Pulmonary artery endothelial cell (primary cell): ENCODE measurements around the gene KAT2B. TPM values are rescaled to one million over a fixed set of nuclear protein-coding genes. Genes with fewer than 3 reads are reported as not detected.

Experiments used
- DNase-seq: peaks from one replicate; pipeline ENCODE4 v3.0.0-alpha.2; 2011; ENCODE audit warnings: low read depth, low spot score
- total RNA-seq: library from RNA; depleted of rRNA; stranded (reverse); fragments of >200 nt; gene quantifications from 2 replicates; pipeline ENCODE4 v1.2.3, GENCODE V29; 2014

The KAT2B gene
- total RNA-seq, 1 donor from 2014 or later, result 7.1 TPM

DNA sequence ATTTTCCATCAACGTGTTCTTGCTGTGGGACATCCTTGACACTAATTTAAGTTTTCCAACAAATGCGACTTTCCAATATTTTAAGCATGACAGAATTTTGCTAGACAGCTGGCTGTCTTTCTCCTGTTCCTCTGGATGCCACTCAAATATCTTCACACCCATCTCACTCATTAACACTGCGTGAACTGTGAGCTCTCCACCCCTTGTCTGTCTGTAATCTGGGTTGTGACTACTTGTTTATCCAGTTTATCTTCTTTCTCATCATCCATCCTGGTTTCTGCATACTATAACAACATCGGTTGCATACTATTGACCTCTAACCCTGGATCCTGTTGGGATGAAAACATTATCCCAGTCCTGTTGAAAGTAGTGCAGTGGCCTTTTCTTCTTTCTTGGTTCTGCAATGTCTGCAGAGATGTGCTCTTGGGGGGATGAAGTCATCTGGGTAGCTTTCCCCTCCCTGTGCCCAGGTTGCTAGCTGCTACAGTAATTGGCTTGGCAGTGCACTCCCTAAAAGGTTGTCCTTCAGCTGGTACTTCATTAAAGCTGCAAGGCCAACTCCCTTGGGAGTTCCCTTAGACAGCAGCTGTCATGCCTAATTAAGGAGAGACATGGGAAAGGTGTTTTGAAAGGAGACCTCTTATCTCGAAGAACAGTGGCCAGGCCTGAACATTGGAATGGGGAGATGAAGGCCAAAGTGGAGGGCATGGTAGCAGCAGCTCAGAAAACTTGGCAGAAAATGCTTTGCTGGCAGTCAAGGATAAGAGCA, 24.7 kb downstream of the KAT2B start:
- DNase-seq, result no peak

GRCh38 chr3:20066079-20066478, 25.8 kb downstream of the KAT2B start:
- DNase-seq, result no peak

DNA sequence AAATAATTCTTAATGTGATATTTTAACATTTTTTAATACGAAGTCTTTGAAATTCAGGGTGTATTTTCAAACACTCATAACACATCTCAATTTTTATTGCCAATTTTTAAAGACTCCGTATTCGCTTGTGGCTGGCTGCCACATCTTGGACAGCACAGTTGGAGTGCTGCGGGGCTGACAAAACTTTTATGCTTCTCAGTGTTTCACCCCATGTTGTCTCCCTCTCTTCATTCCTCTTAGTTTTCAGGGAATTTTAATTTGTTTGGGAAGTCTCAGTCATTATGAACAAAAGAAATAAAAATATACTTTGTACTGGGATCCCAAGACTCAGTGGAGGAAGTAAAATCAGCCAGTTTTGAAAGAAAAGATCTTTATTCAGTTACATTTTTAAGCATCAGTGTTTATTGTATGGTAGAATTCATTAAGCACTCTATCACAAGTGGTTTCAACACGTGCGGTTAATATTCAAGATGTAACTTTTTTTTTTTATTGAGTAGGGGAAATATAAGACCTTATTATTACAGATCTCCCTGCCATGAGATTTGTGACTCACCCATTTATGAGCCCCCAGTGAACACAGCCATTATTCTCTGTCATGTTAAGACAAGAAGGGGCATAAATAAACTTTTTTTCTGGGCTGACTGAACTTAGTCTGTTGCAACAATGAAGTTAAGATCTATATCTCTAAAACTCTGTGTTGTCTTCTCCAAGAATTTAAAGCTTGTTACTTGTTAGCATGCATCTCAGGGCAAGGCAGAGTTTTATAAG, 26.8 kb downstream of the KAT2B start:
- no peak for DNase-seq

- no peak for DNase-seq
These were observed 28.4 kb downstream of the KAT2B start for GRCh38 chr3:20068512-20069177.

DNA sequence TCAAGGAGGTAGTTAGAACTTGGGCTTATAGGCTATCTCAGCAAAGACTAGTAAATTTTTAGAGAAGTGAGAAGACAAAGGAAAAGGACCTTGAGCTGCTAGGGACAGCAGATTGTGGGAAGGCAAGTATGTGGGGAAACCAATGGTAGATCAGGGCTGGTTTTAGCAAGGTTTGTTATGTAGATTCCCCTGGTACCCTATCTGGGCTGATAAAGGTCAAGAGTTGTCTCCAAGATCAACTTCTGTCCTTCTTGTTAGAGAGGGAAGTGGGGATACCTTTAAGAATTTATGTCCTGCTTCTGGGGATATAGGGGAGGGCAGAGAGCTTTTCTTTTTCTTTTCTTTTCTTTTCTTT, 28.9 kb downstream of the KAT2B start:
- DNase-seq, result no peak

DNA sequence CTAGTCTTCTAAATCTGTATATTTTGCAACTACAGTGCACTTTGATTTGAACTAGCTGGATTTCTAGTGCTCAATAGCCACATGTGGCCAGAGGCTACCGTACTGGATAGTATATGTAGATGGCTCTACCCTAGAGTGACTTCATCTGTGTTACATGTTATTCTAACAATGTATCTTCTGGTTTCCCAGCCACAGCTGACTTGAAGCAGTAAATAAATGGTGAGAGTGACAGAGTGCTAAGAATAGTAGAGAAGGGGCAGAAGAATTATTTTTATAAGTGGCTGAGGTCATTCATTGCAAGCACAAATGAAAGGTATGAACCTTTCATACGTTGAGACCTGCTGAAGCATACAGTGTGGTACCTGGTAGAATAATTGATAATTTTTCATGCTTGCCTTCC, 30.9 kb downstream of the KAT2B start:
- no peak for DNase-seq

DNA sequence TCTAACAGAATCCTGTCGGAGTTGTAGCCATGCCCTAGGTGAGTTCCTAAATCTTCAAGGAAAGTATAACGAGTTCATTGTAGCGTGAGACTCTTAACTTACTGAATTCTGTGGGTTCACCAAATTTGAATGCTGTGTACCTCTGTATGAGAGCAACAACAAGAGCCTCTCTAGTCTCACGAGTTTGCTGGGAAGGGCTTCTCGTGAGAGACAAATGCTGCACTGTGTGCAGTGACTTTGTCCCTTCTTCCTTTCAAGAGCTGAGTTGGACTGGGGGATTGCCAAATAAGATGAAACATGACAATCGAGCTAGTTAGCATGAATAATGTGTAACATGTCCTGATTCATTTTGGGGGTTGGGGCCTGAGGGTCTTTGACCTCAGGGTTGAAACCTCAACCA, 32.2 kb downstream of the KAT2B start:
- no peak for DNase-seq

- no peak for DNase-seq
These were observed 32.8 kb downstream of the KAT2B start for GRCh38 chr3:20073068-20073467.

- no peak for DNase-seq
These were observed 33.4 kb downstream of the KAT2B start for GRCh38 chr3:20073683-20074082.

DNA sequence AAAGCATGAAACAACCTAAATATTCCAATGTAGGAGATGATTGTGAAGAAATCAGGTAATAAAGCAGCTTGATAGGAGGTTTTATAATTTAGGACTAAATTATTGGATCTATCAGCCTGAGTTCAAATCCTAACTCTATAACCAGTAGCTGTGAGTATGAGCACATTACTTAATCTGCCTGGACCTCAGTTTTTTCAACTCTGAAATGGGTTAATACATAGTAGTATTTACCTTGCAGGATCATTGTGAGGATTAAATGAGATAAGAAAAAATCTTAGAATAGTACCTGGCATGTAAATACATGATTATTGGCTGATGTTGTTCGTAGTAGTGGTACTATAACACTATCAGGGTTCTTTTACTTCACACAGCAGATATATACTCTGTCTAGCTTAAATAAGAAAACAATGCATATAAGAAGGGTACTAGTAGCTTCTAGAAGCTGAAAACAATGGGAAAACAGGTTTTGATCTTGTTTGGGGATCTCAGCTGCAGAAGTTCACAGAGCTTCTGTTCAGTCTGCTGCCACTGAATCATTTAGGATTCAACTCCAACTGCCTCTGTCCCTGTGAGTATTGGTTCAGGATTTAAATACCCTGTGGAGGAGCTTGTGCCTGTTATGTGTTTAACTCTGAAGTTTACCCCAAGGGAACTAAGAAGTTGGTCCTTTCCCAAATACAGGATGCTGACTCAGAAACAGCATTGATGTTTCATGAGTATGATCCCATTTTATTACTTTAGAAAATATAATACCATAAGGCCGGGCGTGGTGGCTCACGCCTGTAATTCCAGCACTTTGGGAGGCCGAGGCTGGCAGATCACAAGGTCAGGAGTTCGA, 34.2 kb downstream of the KAT2B start:
- DNase-seq, result no peak

DNA sequence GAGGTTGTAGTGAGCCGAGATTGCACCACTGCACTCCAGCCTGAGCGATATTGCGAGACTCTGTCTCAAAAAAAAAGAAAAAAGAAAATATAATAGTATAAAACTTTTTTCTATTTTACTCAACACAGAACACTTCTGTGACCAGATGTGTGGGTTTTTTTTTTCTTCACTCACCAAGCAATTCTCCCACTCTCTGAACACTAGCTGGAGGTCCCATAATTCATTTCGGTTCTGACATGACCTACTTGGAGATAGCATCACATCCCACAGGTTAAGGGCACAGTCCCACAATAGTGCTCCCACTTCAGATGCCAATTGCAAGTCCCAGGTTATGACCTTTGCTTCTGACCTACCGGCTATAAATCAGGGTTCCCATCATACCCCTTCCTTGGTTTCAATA, 35.0 kb downstream of the KAT2B start:
- DNase-seq, result no peak

- DNase-seq, result no peak
These were observed 36.2 kb downstream of the KAT2B start for GRCh38 chr3:20076296-20076997.

DNA sequence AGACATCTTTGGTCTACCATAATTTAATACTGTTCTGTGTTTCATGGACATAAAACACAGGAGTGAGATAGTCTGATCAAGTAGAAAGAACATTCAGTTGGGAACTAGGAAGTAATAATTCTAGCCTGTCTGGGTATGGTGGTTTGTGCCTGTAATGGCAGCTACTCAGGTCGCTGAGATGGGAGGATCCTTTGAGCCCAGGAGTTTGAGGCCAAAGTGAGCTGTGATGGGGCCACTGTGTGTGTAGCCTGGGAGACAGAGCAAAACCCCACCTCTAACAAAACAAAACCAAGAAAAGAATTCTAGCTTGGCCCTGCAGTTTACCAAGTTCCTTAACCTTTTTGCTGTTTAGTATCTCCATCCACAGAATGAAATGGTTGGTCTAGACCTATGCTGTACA, 36.8 kb downstream of the KAT2B start:
- no peak for DNase-seq

- no peak for DNase-seq
These were observed 38.0 kb downstream of the KAT2B start for GRCh38 chr3:20078194-20078714.

DNA sequence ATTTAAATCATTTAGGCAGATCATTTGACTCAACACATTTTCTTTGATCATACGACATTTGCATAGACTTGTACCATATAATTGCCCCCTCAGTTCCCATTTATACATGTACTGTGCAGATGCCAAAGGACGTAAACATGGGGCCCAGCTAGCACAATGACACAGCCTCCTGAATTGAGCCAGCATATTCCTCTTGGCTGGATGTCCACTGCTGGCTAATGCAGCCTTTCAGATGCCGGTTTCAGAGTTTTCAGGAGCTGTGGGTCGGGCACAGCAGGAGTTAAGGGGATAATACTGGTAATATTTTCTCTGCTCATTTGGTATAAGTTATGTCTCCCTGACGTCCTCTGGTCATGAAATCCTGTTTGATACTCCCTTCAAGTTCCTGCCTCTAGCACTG, 39.4 kb downstream of the KAT2B start:
- no peak for DNase-seq

DNA sequence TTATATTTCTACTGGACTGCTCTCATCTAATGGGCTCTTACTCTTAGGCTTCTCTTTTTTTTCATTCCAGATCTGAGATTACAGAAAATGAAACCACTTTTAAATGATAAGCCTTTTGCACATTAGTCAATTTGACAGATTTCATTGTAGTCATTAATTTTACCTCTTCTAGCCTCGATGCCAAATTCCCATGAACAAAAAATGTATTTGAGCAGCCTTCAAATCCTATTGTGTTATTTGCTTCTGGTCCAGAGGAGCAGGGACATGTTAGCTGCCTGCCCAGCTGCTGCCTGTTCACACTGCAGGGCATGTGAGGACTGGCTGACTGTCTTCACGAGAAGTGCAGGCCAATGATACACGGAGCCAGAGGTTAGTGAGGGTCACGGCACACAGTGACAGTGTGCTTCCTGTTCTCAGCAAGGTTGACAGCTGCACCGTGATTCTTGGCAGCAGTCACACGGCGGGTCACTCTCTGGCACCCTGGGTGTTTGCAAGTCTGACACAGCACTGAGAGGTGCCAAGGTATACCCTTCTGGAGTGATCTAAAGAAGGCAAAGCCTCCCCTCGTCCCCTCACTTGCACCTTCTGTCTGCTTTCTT, 40.8 kb downstream of the KAT2B start:
- DNase-seq, result peak; percentile 57

GRCh38 chr3:20083253-20083652, 43.0 kb downstream of the KAT2B start:
- no peak for DNase-seq

- no peak for DNase-seq
These were observed 43.7 kb downstream of the KAT2B start for GRCh38 chr3:20083953-20084352.

- DNase-seq, result no peak
These were observed 51.2 kb downstream of the KAT2B start for GRCh38 chr3:20091331-20092047.

GRCh38 chr3:20095470-20095869, 55.2 kb downstream of the KAT2B start:
- DNase-seq, result no peak
